Neural progenitor cell (in vitro differentiated cells): Measurements from ENCODE around the gene ROR2.

Experiments
- EZH2 ChIP-seq: fragments of 200-600 bp; sonication (generic); IDR thresholded peaks from 2 replicates; pipeline ENCODE4 v1.6.1; 2017; ENCODE audit warnings: antibody characterized with exemption, mild to moderate bottlenecking, moderate library complexity
- EZH2phosphoT487 ChIP-seq: fragments of 200-600 bp; sonication (generic); IDR thresholded peaks from 2 replicates; pipeline ENCODE4 v1.6.1; 2017; ENCODE audit warnings: antibody characterized with exemption
- TF ChIP-seq, protein P1 (sequence below): fragments of 200-600 bp; sonication (generic); IDR thresholded peaks from 2 replicates; pipeline ENCODE4 v1.5.1; 2017; ENCODE audit warnings: antibody characterized with exemption, mild to moderate bottlenecking

- TF ChIP-seq, protein P1, sequence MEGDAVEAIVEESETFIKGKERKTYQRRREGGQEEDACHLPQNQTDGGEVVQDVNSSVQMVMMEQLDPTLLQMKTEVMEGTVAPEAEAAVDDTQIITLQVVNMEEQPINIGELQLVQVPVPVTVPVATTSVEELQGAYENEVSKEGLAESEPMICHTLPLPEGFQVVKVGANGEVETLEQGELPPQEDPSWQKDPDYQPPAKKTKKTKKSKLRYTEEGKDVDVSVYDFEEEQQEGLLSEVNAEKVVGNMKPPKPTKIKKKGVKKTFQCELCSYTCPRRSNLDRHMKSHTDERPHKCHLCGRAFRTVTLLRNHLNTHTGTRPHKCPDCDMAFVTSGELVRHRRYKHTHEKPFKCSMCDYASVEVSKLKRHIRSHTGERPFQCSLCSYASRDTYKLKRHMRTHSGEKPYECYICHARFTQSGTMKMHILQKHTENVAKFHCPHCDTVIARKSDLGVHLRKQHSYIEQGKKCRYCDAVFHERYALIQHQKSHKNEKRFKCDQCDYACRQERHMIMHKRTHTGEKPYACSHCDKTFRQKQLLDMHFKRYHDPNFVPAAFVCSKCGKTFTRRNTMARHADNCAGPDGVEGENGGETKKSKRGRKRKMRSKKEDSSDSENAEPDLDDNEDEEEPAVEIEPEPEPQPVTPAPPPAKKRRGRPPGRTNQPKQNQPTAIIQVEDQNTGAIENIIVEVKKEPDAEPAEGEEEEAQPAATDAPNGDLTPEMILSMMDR = no peak
- TF ChIP-seq EZH2 (no peak), EZH2phosphoT487 (no peak)
Observed at GRCh38 chr9:91760906-91761305, 189.1 kb downstream of the ROR2 start.
